Smooth muscle cell (in vitro differentiated cells): ENCODE data around the gene URAD. TPM values are rescaled to one million over a fixed set of nuclear protein-coding genes. Genes with fewer than 3 reads are reported as not detected.

Source experiments
- DNase-seq: peaks from one replicate; lab custom pipeline; 2025; ENCODE audit not compliant: unreplicated experiment; lab: John Stamatoyannopoulos, UW
- H2AFZ ChIP-seq: fragments of 200-600 bp; sonication (generic); 2 replicates; pipeline ENCODE4 v1.6.0; 2016; ENCODE audit warnings: antibody characterized with exemption, low read depth, mild to moderate bottlenecking
- H3F3A ChIP-seq: fragments of 200-600 bp; sonication (generic); 2 replicates; pipeline ENCODE4 v1.6.0; 2017; ENCODE audit warnings: antibody characterized with exemption, low read depth
- H3K27ac ChIP-seq: fragments of 200-600 bp; sonication (generic); 2 replicates; pipeline ENCODE4 v1.5.1; 2016; ENCODE audit warnings: low read depth, mild to moderate bottlenecking
- H3K27me3 ChIP-seq: fragments of 200-600 bp; sonication (generic); 2 replicates; pipeline ENCODE4 v1.6.1; 2016; ENCODE audit warnings: low read depth, mild to moderate bottlenecking
- H3K36me3 ChIP-seq: fragments of 200-600 bp; sonication (generic); 2 replicates; pipeline ENCODE4 v1.5.1; 2016; ENCODE audit warnings: low read depth
- H3K4me1 ChIP-seq: fragments of 200-600 bp; sonication (generic); 2 replicates; pipeline ENCODE4 v1.5.1; 2016; ENCODE audit warnings: low read depth
- H3K4me2 ChIP-seq: fragments of 200-600 bp; sonication (generic); 2 replicates; pipeline ENCODE4 v1.6.0; 2016; ENCODE audit warnings: mild to moderate bottlenecking
- H3K4me3 ChIP-seq: fragments of 200-600 bp; sonication (generic); 2 replicates; pipeline ENCODE4 v1.5.1; 2016; ENCODE audit warnings: mild to moderate bottlenecking
- H3K79me2 ChIP-seq: fragments of 200-600 bp; sonication (generic); 2 replicates; pipeline ENCODE4 v1.6.0; 2016; ENCODE audit warnings: low read depth, mild to moderate bottlenecking
- H3K9ac ChIP-seq: fragments of 200-600 bp; sonication (generic); 2 replicates; pipeline ENCODE4 v1.6.0; 2016; ENCODE audit warnings: low read depth
- H3K9me3 ChIP-seq: fragments of 200-600 bp; sonication (generic); replicated peaks from 2 replicates; pipeline ENCODE4 v1.5.1; 2016; ENCODE audit warnings: low read depth
- H4K20me1 ChIP-seq: fragments of 200-600 bp; sonication (generic); 2 replicates; pipeline ENCODE4 v1.6.0; 2016; ENCODE audit warnings: low read depth
- WGBS: methylation state at CpG from one replicate; pipeline ENCODE4 v1.1.7; 2016; ENCODE audit warnings: low lambda C conversion rate; 5-methylcytosine and 5-hydroxymethylcytosine counted together
- polyA plus RNA-seq: library from polyadenylated mRNA; unstranded; fragments of >200 nt; fragmentation: Nextera tagmentation; extraction: Ambion mirVana; gene quantifications from 2 replicates; pipeline ENCODE4 v1.2.1, GENCODE V29; 2016
- total RNA-seq: library from RNA; depleted of rRNA; stranded (reverse); fragments of >200 nt; gene quantifications from 2 replicates; pipeline ENCODE4 v1.2.3, GENCODE V29; 2014
- TF ChIP-seq, protein P1 (sequence below): fragments of 200-600 bp; sonication (generic); IDR thresholded peaks from 2 replicates; pipeline ENCODE4 v1.5.1; 2017; ENCODE audit warnings: borderline replicate concordance, mild to moderate bottlenecking, antibody characterized with exemption; ENCODE audit not compliant: insufficient read depth, poor library complexity, severe bottlenecking

URAD gene
- total and polyA plus RNA-seq, 2 experiments from 2014 or later = not detected

DNA sequence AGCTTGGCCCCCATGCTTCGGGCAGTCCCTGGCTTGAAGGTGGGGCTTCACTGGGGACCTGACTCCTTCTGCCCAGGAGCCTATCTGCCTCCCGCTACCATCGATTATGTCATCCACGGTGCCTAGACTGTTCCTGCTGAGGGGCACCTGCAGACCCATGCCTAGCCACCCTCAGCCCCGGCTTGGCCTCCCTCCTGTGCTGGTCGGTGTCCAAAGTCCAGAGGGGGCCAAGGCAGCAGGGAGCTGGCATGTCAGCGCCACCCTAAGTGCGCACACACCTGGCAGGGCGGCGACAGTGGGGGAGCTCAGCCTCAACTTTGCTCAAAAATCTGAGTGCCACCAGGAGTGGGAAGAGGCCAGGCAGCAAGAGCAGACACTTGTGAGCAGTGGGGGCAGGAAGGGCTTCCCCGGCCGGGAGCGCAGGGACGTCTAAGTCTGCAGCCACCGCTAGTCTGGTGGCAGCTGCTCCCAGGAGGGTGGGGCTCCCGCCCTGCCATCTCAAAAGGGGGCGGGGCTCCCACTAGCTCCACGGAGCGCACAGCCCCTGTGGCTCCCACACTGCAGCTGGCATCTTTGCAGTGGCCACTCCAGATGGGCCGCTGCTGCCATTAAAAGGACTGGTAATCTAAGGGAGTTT is 13.5 kb upstream of the URAD start:
- no peaks in the 10 kb centered on the region for H3K36me3 ChIP-seq
- no peak overlapping the region for H3K4me3 ChIP-seq
- H2AFZ ChIP-seq = no peak overlapping the region
- TF ChIP-seq, protein P1, sequence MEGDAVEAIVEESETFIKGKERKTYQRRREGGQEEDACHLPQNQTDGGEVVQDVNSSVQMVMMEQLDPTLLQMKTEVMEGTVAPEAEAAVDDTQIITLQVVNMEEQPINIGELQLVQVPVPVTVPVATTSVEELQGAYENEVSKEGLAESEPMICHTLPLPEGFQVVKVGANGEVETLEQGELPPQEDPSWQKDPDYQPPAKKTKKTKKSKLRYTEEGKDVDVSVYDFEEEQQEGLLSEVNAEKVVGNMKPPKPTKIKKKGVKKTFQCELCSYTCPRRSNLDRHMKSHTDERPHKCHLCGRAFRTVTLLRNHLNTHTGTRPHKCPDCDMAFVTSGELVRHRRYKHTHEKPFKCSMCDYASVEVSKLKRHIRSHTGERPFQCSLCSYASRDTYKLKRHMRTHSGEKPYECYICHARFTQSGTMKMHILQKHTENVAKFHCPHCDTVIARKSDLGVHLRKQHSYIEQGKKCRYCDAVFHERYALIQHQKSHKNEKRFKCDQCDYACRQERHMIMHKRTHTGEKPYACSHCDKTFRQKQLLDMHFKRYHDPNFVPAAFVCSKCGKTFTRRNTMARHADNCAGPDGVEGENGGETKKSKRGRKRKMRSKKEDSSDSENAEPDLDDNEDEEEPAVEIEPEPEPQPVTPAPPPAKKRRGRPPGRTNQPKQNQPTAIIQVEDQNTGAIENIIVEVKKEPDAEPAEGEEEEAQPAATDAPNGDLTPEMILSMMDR = no peak
- no peak for DNase-seq
- no peak overlapping the region for H3K27ac ChIP-seq
- H3F3A ChIP-seq = no peaks in the 10 kb centered on the region
- H3K79me2 ChIP-seq = no peaks in the 10 kb centered on the region
- H3K27me3 ChIP-seq = no peaks in the 10 kb centered on the region
- H3K4me2 ChIP-seq = no peak overlapping the region
- 85% methylated on average over 20 of the region's 20 CpGs for WGBS
- no peaks in the 10 kb centered on the region for H3K9me3 ChIP-seq
- H3K4me1 ChIP-seq = no peaks in the 10 kb centered on the region
- H4K20me1 ChIP-seq = no peaks in the 10 kb centered on the region
- no peak overlapping the region for H3K9ac ChIP-seq

DNA sequence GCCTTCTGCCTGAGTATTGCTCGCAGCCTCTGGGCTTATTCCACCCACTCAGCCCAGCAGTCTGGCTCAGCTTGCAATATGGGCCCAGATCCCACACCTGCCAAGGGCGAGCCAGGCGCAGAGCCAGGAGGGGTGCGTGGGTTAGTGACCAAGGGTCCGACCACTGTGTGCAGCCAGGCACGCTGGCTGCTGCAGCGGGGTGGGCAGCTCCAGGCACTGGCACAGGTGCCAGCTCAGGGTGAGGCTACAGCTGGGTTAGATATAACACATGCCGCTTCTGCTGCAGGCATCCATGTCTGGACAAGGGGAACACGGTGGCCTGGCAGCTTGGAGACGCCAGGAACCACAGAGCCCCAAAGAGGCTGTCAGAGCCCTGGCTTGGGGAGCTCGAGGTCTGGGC is 12.6 kb upstream of the URAD start:
- H2AFZ ChIP-seq = no peak overlapping the region
- TF ChIP-seq, protein P1 = no peak
- H4K20me1 ChIP-seq = no peaks in the 10 kb centered on the region
- H3K9ac ChIP-seq = no peak overlapping the region
- no peak for DNase-seq
- no peaks in the 10 kb centered on the region for H3F3A ChIP-seq
- H3K79me2 ChIP-seq = no peaks in the 10 kb centered on the region
- no peak overlapping the region for H3K4me2 ChIP-seq
- H3K9me3 ChIP-seq = no peaks in the 10 kb centered on the region
- no peak overlapping the region for H3K27ac ChIP-seq
- H3K4me3 ChIP-seq = no peak overlapping the region
- no peaks in the 10 kb centered on the region for H3K27me3 ChIP-seq
- WGBS = 87% methylated on average over 11 of the region's 11 CpGs
- H3K4me1 ChIP-seq = no peaks in the 10 kb centered on the region
- no peaks in the 10 kb centered on the region for H3K36me3 ChIP-seq

DNA sequence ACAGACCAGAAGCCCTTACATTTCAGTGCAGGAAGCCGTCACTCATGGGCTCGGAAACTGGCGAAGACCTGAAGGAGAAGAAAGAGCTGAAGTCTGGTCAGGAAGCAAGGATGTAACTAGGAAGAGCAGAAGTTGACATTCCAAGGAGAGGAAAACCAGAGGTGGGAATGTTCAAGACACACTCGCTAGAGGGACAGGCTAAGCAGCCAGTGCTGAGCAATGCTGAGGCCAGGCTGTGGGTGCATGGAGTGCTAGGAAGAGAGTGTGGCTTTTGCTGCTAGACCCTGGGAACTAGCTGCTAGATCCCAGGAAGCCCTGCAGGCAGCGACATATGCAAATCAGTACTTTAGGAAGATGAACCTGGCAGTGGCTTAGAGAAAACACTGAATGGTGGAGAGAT is 12.1 kb upstream of the URAD start:
- TF ChIP-seq, protein P1 = no peak
- 37% methylated on average over 5 of the region's 5 CpGs for WGBS
- Histone ChIP-seq H3K27me3 (no peaks in the 10 kb centered on the region), H3K9ac (no peak overlapping the region), H4K20me1 (no peaks in the 10 kb centered on the region), H2AFZ (no peak overlapping the region), H3K79me2 (no peaks in the 10 kb centered on the region), H3K4me2 (no peak overlapping the region), H3F3A (no peaks in the 10 kb centered on the region), H3K27ac (no peak overlapping the region), H3K9me3 (no peaks in the 10 kb centered on the region), H3K4me3 (no peak overlapping the region), H3K36me3 (no peaks in the 10 kb centered on the region), H3K4me1 (no peaks in the 10 kb centered on the region)
- DNase-seq = no peak

DNA sequence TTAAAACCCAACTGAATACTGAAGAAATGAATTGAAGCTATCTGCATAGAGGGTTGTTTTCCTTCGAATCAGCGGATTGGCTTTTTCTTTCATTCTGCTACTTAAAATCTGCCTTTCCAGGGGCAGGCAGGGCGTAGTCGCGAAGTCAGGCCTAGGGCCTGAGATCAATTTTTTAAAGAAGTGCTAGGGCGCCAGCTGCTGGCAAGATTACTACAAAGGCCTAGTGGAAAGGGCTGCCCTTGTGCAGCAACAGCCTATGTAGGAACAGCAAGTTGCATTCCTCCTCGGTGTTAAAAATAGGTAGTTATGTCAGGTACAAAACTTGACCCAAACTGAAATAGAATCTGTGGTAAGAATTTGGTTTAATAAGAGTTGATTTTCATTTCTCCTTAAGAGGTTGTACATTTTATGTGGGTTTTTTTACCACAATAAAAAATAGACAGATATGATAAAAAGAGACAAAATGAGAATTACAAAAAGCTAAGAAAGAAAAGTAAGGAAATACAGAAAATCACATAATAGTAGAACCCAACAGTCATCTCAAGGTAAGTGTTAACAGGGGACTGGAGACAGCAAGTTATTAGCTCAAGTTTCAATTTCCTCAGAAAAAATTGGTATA is 9.5 kb upstream of the URAD start:
- Histone ChIP-seq H3K27me3 (peaks cover 4% of the 10 kb centered on the region), H3K4me1 (no peaks in the 10 kb centered on the region), H3K9ac (no peak overlapping the region), H3K79me2 (no peaks in the 10 kb centered on the region), H2AFZ (no peak overlapping the region), H3K27ac (no peak overlapping the region), H4K20me1 (no peaks in the 10 kb centered on the region), H3K4me2 (no peak overlapping the region), H3F3A (no peaks in the 10 kb centered on the region), H3K4me3 (no peak overlapping the region), H3K36me3 (no peaks in the 10 kb centered on the region), H3K9me3 (no peaks in the 10 kb centered on the region)
- DNase-seq = no peak
- WGBS = 41% methylated on average over 7 of the region's 7 CpGs
- TF ChIP-seq, protein P1 = peak; percentile 39
